Astrocyte (in vitro differentiated cells and primary cell): ENCODE data around the gene WDR12.
"Not testable (repeated sequence)": the region's sequence is repeated elsewhere in the genome, so short reads cannot be mapped to it uniquely, and the experiment has no call there.

Source experiments
- CTCF ChIP-seq: IDR thresholded peaks from 2 replicates; pipeline ENCODE4 v1.5.1; 2011; ENCODE audit warnings: low read depth, mild to moderate bottlenecking, inconsistent platforms, low read length, moderate library complexity; ENCODE audit not compliant: insufficient read depth
- EZH2 ChIP-seq: IDR thresholded peaks from 2 replicates; pipeline ENCODE4 v1.6.1; 2012; ENCODE audit warnings: mild to moderate bottlenecking, low read length, inconsistent platforms; ENCODE audit not compliant: insufficient read depth

GRCh38 chr2:202910250-202910649 lies 1.2 kb downstream of the WDR12 start:
- not testable (repeated sequence) for TF ChIP-seq CTCF, EZH2
